Uterus (tissue), 2 donors: ENCODE results near the gene KCNA3.

Experiments
- POLR2A ChIP-seq, 2 donors: fragments of 450-650 bp; IDR thresholded peaks; one replicate each; pipeline ENCODE4 v1.6.1; 2016; ENCODE audit warnings: antibody characterized with exemption in 2 of 2, mild to moderate bottlenecking in 1 of 2, moderate library complexity in 1 of 2
- TF ChIP-seq, protein P1 (sequence below), 4 experiments: fragments of 200-600 bp in 2 of 4; fragments of 450-650 bp in 2 of 4; sonication (generic) in 2 of 4; IDR thresholded peaks; one replicate each; pipeline ENCODE4 v1.5.1; 2016 to 2019; ENCODE audit warnings: antibody characterized with exemption in 4 of 4, mild to moderate bottlenecking in 2 of 4, moderate library complexity in 1 of 4

DNA sequence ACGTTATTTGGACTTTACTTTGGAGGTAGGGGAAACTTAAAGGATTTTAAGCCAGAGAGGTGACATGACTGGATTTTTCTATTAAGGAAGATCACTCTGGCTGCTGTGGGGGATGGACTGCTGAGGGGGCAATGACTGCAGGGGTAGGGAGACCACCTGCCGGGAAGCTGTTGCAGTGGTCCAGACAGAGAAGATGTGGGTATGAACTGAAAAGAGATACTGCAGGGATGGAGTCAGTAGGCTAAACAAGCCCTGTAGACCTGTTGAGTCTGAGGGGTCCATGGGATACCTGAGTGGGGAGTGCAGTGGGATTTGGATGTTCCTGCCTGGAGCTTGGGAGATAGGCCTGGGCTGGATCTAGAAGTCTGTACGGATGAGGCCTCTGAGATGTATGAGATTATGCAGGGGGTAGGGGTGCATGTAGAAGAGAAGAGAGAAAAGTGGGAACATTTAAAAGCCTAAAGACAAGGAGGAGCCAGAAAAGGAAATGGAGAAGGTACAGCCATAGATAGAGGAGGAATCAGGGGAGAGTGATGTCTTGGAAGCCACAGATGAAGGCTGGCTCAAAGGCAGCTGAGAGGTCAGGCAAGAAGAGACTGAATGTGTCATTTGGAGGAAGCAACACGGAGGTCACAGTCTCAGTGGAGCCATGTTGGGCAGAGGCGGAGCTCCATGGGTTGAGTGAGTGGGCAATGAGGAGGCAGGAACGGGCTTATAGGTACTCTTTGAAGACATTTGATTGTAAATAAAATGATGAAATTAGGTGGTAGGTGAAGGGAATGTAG, 42.7 kb downstream of the KCNA3 start:
- TF ChIP-seq, protein P1, sequence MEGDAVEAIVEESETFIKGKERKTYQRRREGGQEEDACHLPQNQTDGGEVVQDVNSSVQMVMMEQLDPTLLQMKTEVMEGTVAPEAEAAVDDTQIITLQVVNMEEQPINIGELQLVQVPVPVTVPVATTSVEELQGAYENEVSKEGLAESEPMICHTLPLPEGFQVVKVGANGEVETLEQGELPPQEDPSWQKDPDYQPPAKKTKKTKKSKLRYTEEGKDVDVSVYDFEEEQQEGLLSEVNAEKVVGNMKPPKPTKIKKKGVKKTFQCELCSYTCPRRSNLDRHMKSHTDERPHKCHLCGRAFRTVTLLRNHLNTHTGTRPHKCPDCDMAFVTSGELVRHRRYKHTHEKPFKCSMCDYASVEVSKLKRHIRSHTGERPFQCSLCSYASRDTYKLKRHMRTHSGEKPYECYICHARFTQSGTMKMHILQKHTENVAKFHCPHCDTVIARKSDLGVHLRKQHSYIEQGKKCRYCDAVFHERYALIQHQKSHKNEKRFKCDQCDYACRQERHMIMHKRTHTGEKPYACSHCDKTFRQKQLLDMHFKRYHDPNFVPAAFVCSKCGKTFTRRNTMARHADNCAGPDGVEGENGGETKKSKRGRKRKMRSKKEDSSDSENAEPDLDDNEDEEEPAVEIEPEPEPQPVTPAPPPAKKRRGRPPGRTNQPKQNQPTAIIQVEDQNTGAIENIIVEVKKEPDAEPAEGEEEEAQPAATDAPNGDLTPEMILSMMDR (IDR thresholded peaks at IDR 0.05) = no peak
- no peak for TF ChIP-seq POLR2A (IDR thresholded peaks at IDR 0.05)
